Pons (tissue), 1 donor: ENCODE measurements around the gene ATP2A3.

Experiments used
- DNase-seq: peaks from one replicate; pipeline ENCODE4 v3.0.0-alpha.2; 2016; ENCODE audit warnings: low spot score

Gene ATP2A3

DNA sequence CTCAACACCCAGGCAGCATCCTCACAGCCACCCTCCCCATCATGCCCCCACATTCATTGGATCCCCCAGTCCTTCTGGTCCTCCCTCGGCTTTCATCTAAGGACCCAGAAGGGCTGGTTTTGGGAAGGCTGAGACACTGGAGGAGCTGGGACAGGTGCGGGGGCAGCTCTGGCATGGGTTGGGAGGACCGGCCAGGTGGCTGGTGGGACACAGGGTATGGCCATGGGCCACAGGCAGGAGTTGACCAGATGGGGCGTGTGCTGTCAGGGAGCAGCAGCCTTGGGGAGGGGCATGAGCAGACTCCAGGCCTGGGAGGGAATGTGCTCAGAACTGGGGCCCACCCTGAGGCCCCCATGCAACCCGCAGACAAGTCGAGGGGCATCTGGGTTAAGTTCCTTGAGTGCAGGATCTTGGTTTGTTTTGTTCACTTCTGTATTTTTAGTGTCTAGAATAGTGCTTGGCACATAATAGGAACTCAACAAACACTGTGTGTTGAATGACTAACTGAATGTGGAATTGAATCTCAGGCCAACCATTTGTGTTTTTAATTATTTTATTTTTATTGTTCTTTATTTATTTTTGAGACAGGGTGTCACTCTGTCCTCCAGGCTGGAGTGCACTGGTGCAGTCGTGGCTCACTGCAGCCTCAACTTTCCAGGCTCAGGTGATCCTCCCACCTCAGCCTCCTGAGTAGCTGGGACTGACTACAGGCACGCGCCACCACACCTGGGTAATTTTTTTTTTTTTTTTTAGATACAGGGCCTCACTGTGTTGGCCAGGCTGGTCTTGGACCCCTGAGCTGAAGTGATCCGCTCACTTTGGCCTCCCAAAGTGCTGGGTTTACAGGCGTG is 53.6 kb downstream of the ATP2A3 start:
- DNase-seq = no peak

DNA sequence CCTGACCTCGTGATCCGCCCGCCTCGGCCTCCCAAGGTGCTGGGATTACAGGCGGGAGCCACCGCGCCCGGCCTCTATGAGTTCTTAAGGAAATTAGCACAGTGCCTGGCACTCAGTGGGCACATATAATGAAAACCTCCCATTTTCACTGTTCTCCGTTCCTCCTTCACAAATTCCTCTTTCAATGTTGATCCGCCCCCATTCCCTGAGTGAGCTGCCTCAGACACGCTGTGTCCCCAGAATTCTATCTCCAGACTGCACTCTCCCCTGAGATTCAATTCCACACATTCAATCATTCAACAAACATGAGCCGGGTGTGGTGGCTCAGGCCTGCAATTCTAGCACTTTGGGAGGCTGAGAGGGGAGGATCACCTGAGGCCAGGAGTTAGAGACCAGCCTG is 55.0 kb downstream of the ATP2A3 start:
- no peak for DNase-seq

DNA sequence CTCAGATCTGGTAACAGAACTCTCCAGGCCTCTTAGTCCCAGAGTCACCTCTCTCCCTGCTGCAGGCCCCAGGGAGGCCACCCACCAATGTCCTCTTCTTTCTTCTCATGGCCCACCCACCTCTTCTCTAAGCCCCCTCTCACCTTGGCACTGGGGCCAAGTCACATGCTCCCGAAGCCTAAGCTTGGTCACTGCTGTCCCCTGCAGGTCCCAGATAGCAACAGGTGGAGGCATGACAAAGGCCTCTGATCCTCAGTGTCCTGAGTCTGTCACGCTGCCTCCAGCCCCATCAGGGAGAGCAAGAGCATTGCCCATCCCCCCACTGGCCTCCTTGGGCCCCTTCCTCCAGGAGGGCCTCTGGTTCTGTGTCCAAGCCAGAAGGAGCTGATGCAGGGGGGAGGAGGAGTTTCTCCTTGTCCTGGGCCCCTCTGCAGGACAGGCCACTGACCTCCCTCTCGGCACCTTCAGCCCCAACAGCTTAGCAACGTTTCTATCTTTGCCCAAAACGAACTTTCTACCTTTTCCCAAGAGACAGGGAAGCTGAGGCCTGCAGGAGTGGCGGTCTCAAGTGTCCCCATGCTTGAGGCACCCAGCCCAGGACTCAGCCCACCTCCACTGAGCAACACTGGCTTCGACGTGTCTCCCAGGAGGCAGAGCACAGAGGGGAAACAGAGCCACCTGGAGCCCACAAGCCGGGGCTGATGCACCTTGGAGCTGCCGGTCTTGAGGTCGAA is 56.6 kb downstream of the ATP2A3 start:
- no peak for DNase-seq

DNA sequence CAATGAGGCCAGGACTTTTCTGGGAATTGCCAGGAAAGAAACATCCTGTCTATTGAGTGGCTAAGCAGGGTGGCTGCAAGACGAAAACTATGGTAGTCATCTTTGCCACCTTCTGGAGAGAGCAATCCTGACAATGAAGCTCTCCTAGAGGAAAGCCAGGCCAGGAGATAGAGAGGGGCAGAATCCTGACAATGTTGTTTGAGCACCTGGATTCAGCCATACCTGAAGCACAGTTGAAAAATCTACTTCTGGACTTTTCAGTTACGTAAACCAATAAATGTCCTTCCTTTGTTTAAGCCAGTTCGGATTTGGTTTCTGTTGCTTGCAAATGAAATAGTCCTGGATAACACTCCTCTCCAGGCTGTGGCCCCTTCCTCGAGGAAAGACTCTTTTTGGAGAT is 57.4 kb downstream of the ATP2A3 start:
- DNase-seq = no peak

DNA sequence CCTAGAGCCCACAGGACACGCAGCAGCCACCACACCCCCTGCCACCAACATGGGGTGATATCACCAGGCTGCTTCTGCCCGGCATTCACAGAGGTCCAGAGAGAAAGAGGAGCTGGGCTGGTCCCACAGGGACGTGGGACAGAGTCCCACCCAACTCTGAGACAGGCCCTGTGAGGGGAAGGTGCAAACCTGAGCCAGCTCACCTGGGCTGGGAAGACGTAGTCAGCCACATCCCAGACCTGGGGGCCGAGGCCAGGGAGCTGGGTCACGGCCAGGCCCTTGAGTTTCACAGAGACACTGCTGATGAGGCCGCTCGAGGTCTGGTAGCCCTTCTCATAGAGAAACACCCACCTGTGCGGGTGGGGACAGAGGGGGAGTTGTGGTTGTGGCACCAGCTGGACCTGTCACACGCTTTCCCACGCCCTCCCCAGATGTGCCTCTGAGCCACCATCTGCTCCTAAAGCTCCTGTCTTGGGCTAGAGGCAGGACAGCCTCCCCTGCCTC is 59.2 kb downstream of the ATP2A3 start:
- no peak for DNase-seq

DNA sequence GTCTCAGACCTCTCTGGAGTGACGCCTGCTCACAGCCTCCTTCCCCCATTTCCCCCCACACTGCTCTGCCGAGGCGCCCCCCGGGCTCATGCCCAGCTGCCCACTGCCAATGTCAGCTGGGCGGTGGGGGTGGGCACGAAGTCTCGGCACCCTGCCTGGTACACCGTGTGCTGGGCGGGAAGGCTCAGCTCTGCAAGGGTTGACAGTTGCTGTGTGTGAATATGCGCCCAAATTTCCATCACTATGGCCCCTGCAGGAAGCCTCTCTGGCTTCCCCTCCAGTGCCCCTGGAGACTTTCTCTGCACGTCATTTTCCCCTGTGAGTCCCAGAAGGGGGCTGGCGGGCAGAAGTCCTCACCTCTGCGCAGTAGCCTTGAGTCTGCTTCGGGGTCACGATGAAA is 59.7 kb downstream of the ATP2A3 start:
- no peak for DNase-seq

DNA sequence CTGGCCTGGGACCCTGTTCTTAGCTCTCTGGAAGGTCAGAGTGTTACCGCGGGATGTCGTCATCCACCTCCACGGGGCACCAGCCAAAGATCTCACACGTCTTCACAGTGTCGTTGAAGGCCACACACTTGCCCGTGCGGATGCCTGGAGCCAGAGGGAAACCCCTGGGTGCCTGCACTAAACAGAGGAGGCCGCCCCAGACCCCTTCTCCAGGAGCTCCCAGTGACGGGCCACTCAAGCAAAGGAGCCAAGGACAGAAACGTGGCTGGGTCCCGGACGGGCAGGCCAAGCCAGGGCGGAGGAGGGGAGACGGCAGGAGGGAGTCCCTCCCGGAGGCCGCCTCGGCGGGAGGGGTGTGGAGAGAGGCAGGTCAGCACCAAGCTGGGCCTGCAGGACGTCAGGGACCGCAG is 60.4 kb downstream of the ATP2A3 start:
- no peak for DNase-seq

DNA sequence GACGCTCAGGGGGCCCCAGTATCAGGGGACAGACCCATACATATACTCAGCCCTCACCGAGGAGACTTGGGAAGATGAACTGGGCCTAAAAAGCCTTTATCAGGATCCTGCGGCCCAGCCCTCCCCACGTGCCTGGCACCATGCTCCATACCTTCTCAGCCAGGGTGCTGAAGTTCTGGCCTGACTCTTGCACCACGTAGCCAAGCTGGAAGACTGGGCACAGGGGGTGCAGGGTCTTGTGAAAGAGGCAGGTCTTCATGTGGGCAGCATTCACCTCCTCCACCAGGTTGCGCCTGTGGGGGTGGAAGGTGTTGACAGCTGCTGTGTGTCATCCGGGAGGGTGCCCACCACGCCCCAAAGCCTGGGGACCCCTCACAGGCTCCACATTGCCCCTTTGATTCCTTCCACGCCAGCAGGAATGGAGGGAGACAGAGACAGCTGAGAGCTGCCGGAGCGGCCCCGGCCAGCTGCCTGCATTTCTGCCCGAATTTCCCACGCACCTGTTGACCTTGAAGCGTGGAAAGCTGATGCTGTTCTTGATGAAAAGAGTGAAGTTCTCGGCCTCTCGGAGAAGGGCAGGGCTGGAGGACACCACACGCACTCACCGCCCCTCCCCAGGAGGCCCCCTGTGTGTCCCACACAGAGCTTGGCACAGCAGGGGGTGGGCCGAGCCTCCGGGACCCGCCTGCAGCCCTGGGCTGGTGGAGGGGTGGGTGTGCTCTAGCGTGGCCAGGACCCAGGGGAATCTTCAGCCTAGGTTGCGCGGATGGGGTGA is 61.0 kb downstream of the ATP2A3 start:
- no peak for DNase-seq

DNA sequence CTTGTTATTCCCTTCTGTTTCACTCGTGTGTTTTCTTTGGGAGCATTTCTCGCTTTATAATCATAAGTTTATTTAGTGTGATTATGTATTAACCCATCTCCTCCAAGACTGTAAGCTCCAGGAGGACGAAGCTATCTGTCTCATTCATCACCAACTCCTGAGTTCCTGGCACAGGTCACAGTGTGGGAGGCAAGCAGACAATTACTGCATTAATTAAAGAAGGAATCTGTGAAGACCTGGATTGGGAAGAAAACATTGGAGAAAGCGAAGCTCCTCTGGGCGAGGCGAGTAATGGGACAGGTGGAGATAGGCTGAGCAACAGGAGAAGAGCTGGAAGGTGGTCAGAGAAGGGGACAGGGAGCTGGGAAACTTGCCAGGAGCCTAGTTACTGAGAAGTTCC is 63.6 kb downstream of the ATP2A3 start:
- DNase-seq = no peak

DNA sequence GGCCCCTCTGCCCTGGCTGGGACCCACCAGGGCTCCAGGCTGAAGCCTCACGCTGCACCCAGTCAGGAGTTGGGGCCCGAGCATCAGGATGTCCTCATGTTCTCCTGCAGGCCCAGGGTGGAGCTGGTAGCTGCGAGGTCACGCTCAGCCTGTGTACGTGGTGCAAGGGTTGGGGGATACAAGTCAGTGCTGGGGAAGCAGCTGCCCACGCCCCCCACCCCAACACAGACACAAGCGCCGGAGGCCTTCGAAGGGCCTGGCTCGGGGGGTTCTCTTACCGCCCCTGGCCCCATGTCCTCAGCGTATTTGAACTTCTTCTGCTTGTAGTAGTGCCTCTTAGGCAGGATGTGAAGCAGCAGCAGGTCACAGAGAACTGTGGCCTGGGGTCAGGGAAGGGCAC is 66.5 kb downstream of the ATP2A3 start:
- DNase-seq = no peak

DNA sequence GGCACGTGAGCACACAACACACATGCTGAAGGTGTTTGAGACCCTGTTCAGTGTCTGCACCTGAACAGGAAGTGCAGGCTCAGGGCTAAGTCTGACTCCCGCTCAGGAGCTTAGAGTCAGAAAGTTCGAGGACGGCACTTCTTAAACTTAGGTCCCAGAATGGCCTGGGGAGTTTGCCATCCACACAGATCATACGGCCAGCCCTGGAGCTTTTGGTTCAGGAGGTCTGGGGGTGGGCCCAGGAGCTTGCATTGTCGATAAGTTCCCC is 67.3 kb downstream of the ATP2A3 start:
- no peak for DNase-seq

DNA sequence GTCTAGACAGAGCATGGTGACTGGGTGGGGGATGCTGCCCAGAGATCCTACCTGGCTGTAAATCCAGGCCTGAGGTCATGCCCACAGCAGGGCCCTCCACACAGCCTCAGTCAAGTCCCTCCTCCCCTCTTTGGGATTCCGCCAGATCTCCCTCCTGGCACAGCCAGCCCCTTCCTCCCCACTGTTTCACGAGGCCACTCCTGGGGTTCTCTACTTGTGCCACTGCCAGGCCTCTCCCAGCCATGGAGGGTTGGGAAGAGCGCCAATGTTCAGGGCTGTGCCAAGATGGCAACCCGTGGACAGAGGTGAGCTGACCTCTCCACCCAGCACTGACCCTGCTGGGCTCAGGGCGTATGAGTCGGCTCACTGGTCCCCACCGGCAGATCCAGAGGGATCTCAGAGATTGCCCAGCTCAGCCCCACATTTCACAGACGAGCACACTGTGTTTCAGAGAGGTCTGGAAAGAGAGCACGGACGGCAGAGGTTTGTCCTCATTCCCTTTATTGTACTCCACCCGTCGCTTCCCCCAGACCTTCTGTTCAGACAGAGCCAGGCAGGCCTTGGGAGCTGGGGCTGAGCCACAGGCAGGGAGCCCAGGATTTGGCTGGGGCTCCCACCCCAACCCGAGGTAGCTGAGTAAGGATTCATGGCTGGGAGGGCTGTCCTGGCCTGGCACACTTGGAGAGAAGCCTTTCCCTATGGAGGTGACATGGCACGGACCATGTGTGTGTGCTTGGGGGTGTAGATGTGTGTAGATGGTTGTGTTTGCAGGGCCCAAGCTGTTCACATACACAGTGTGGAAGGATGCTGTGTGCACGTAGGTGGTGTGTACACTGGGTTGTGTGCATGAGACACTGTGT is 67.9 kb downstream of the ATP2A3 start:
- no peak for DNase-seq

DNA sequence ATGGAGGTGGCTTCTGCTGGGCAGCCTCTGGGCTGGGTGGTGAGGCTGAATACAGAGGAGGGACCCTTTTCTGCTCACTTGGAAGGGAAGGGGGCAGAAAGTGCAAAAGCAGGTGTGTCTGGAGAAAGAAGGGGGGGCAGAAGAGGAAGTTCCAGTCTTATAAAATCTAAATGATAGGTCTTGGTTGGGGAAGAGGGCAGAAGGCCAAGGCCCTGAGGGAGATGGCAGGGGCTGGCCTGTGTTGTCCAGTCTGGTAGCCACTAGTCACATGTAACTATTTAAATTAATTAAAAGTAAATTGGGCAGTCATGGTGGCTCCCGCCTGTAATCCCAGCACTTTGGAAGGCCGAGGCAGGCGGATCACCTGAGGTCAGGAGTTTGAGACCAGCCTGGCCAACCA is 68.9 kb downstream of the ATP2A3 start:
- no peak for DNase-seq

DNA sequence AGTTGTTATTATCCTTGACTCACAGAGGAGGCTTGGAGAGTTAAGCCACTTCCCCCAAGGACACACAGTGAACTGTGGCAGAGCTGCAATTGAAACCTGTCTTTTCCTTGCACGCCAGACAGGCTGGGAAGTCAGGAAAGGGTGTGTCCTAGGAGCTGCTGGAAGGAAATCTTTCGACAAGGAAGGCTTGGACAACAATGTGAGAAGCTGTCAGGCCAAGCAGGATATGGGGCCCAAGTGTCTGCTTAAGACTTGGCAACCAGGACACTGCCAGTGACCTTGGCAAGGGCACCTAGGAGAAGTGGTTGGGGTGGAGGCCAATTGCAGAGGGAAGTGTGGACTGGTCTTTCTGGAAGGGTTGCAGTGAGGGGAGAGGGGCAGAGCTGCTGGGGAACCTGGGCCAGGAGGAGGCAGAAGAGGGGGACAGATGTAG is 69.3 kb downstream of the ATP2A3 start:
- no peak for DNase-seq

DNA sequence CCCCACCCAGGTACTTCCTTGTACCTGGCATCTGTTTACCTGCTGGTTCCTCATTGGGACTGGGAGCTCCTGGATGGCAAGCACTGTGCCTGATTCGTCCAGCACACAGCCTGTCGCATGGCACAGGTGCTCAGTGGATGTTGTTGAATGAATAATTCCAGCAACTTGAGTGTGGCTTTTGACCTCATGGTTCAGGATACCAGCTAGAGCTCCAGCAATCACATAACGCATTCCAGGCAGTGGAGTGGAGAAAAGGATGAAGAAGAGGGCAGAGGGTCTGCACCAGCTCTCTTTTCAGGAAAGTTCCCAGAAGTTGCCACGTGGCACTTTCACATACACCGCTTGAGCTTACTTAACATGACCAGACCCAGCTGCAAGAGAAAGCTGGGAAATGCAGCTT is 70.0 kb downstream of the ATP2A3 start:
- DNase-seq = no peak

DNA sequence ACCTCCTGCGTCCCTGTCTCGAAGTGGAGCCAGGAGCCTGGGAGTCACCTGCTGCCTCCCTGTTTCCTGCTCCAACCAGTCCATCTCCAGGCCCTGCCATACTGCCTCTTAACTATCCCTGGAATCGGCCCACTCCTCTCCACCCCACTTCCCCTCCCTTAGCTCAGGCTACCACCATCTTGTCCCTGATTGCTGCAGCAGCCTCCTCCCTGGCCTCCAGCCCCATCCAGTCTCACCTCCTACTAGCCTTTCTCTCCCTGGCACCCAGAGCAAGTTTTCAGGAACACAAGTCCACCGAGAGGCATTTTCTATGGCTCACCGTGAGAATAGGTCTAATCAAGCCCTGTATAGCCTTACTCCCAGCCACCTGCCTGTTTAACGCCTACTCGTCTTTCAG is 70.5 kb downstream of the ATP2A3 start:
- DNase-seq = no peak

DNA sequence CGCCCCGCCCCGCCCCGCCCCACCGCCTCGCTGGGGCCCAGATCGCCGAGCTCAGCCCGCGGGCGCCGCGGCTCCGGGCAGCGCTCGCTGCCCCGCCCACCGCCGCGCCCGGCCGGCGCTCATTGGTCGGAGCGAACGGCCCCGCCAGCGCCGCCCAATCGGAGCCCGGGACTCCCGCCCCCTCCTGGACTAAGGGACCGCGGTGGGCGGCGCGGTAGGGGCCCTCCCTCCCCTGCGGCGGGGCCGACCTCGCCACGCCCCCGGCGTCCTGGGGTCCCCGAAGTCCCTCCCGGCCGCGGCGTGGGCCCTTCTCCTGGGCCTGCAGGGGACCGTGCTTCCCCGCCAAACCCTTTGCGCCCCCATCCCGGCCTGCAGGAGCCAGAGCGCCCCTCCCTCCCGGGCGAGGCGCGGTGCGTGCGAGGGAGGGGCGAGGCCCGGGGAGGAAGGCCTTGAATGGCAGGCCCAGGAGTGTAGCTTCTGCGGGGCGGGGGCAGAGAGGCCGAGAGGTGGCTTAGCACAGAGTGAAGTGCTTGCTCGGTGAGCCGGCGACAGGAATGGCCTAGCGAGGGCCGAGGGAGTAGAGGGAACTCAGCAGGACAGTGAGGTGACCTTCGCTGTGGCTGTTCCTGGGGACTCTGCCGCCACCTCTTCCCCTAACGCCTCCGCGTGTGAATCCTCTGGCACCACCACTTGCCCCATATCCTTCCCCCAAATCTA is 71.1 kb downstream of the ATP2A3 start, which contains the start of gene CAMKK1:
Gene CAMKK1 (minus strand): TSS at position 51 of the 717 bp plus-strand sequence. CDS start 7,366 bp downstream, outside the sequence.
- DNase-seq = peak; percentile 63

DNA sequence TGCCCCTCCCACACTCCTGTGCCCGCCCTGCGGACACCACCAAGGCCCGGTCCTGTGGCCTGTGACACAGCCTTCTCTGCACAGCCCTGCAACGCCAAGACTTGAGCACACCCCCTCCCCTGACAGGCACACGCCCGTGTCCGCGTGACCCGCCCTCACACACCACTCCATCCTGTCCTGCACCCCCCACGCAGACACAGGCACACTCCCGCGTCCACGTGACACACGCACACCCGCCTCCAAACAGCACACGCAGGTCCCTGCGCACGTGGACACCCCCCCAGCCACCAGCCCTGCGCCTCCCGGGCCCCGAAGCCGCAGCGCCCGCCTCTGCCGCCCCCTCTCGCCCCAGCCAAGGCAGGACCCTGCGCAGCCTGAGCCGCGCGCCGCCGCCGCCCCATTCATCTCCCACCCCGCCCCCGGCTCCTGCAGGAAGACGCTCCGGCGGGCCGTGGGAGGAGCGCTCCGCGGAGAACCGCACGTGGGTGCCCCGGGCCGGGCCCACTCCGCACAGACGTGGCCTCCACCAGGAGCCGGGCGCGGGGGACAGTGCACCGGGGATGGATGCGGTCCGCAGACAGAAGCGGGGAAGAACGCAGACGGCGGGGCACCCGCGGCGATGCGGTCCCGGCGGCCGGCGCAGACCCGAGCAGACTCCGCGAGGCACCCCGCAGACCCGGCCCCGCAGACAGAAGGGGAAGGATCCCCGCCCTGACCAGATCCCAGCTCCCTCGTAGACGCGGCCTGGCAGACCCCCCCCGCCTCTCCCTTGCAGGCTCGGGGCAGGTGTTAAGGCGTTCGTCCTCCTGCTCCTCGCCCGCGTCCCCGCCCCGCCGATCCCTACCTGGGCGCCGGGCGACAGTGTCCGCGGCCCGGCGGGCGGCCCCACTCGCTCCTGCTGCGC is 71.9 kb downstream of the ATP2A3 start:
- DNase-seq = peak; percentile 46

DNA sequence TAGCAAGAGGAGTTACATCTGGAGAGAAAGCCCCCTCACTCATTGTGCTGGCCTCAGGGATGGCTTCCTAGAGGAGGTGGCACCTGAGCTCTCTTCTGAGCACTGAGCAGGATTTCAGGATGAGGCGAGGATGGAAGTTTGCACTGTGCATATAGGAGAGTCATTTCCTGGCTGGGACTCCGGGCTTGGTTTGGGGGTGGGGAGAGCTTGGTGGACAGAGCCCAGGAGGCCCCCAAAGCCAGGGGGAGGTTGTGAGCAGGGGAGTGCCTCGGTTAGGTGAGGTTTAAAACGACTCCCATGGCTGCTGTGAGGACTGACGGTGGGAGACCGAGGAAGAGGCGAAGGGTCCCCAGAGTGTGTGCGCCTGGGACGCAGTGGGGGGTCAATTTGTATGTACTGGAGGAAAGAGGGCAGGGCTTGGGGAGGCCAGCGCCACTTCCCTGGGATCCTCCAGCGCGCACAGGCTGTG is 72.6 kb downstream of the ATP2A3 start:
- no peak for DNase-seq

DNA sequence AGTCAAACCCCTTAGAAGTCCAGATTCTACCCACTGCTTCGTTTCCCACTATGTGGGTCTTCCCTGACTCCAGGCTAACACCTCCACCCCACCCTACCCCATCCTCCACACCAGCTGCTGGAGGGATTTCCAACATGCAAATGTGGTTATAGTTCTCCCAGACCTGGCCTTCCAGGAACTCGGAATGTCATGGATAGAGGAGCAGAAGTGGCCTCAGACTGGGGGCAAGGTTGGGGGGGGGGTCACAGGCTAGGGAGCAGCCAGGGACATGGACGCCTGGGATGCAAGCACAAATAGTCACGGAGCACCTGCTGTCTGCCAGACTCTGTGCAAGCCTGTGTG is 73.4 kb downstream of the ATP2A3 start:
- DNase-seq = no peak
